Activated B cell treated with CpG ODN at 0.5 μM for 24 hours (primary cell): ENCODE results near the gene COMT. TPM values are rescaled to one million over a fixed set of nuclear protein-coding genes. Genes with fewer than 3 reads are reported as not detected.

Experiments
- ATAC-seq: fragments of 200-7000 bp; cut with Tn5 transposase; one replicate; pipeline ENCODE4 v1.10.0; 2021; ENCODE audit warnings: low read depth, mild to moderate bottlenecking, moderate library complexity
- CTCF ChIA-PET: fragments of 350-600 bp; sonication (Branson Sonifier 250); formaldehyde crosslinking; loops from one replicate; lab custom pipeline; 2021; ENCODE audit warnings: antibody characterized with exemption; lab: Charles Lee
- POLR2A ChIA-PET: fragments of 350-600 bp; sonication (Branson Sonifier 250); formaldehyde crosslinking; loops from one replicate; lab custom pipeline; 2021; ENCODE audit warnings: antibody characterized with exemption; lab: Charles Lee
- DNase-seq: peaks from one replicate; pipeline ENCODE4 v3.0.0; 2022
- H3K27ac Mint-ChIP-seq: one replicate; pipeline ENCODE4 v1.8.0; 2020; ENCODE audit warnings: mixed read lengths
- H3K27me3 Mint-ChIP-seq: one replicate; pipeline ENCODE4 v1.8.0; 2021; ENCODE audit warnings: mixed read lengths
- H3K36me3 Mint-ChIP-seq: one replicate; pipeline ENCODE4 v1.8.0; 2021; ENCODE audit warnings: low read depth, mixed read lengths
- H3K4me1 Mint-ChIP-seq: one replicate; pipeline ENCODE4 v1.8.0; 2021; ENCODE audit warnings: mixed read lengths
- H3K4me3 Mint-ChIP-seq: one replicate; pipeline ENCODE4 v1.8.0; 2020; ENCODE audit warnings: mild to moderate bottlenecking, mixed read lengths
- H3K9me3 Mint-ChIP-seq: one replicate; pipeline ENCODE4 v1.8.0; 2020; ENCODE audit warnings: mixed read lengths
- intact Hi-C: fragments of 100-400 bp; cut with micrococcal nuclease; formaldehyde crosslinking; loops from one replicate; pipeline ENCODE4 v1.15.1; 2024
- total RNA-seq: library from RNA; stranded (reverse); gene quantifications from 2 replicates; pipeline ENCODE4 v1.2.3, GENCODE V29; 2022
- TF ChIP-seq, protein P1 (sequence below): fragments of 200-600 bp; IDR thresholded peaks from one replicate; pipeline ENCODE4 v1.8.0; 2022; ENCODE audit warnings: antibody characterized with exemption, mild to moderate bottlenecking

COMT gene
- total RNA-seq, 1 donor from 2014 or later: 40.6 TPM

DNA sequence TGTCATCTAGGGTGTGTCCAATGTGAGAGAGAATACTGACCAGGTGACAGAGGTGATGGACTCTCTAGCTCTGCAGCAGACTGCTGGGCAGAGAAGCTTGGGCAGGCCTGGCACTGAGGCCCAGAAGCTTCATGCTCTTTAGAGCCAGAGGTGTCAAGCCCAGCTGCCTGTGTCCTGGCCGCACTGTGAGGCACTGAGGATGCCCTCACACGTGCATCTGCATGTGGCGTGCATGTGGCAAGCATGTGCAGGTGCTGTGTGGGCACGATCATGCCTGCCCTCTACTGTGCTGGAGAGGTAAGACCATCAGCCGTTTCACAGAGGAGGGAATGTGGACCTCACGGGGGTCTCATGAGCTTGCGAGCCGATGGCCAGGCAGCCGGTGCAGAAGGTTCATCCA, 15.9 kb downstream of the COMT start:
- ChIA-PET POLR2A (no interaction called here), CTCF (interaction anchor here (0.7 kb wide), 1 partner anchor 227 kb away, joined by 3 read pairs; no protein-coding TSS in a partner anchor)
- Mint-ChIP-seq H3K9me3 (no peaks in the 10 kb centered on the region), H3K27me3 (no peaks in the 10 kb centered on the region), H3K4me3 (no peak overlapping the region), H3K4me1 (peaks cover 22% of the 10 kb centered on the region), H3K27ac (no peak overlapping the region), H3K36me3 (no peaks in the 10 kb centered on the region)
- intact Hi-C loops: no loop called here
- ATAC-seq (no peak), DNase-seq (no peak)
- TF ChIP-seq, protein P1, sequence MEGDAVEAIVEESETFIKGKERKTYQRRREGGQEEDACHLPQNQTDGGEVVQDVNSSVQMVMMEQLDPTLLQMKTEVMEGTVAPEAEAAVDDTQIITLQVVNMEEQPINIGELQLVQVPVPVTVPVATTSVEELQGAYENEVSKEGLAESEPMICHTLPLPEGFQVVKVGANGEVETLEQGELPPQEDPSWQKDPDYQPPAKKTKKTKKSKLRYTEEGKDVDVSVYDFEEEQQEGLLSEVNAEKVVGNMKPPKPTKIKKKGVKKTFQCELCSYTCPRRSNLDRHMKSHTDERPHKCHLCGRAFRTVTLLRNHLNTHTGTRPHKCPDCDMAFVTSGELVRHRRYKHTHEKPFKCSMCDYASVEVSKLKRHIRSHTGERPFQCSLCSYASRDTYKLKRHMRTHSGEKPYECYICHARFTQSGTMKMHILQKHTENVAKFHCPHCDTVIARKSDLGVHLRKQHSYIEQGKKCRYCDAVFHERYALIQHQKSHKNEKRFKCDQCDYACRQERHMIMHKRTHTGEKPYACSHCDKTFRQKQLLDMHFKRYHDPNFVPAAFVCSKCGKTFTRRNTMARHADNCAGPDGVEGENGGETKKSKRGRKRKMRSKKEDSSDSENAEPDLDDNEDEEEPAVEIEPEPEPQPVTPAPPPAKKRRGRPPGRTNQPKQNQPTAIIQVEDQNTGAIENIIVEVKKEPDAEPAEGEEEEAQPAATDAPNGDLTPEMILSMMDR: no peak

- ChIA-PET POLR2A (no interaction called here), CTCF (no interaction called here)
- intact Hi-C loops: no loop called here
- no peak for DNase-seq
- Mint-ChIP-seq H3K36me3 (no peaks in the 10 kb centered on the region), H3K27ac (no peak overlapping the region), H3K9me3 (no peaks in the 10 kb centered on the region), H3K27me3 (no peaks in the 10 kb centered on the region), H3K4me3 (no peak overlapping the region), H3K4me1 (peaks cover 22% of the 10 kb centered on the region)
- ATAC-seq: no peak
- TF ChIP-seq, protein P1: no peak
Measured at GRCh38 chr22:19958083-19959042, 16.8 kb downstream of the COMT start.

DNA sequence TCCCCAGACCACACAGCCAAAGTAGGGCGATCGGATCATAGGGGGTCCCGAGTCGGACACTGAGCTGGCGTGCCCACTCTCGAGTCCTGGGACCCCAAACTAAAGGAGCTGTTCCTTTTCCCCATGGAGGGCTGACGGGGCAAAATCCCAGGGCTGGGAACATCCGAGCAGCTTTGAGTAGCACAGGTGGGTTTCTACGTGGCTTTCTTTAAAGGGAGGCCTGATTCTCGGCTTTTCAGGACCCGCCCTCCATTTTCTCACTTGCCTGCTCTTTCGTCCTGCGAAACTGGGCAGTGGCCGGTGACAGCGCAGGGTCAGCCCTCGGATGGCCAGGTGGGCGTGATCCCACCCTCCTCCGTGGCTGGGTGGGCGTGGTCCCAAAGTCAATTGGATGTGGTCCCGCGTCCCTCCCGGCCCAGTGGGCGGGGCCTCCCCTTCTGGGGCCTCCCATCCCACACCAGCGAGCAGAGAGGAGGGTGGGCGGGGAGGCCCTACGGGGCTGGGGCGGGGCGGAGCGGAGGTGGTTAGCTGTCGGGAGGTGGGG, 17.5 kb downstream of the COMT start:
- H3K27me3 Mint-ChIP-seq: no peaks in the 10 kb centered on the region
- DNase-seq: no peak
- H3K9me3 Mint-ChIP-seq: no peaks in the 10 kb centered on the region
- intact Hi-C loops: no loop called here
- no peak for ATAC-seq
- POLR2A ChIA-PET: no interaction called here
- no peak overlapping the region for H3K27ac Mint-ChIP-seq
- H3K4me3 Mint-ChIP-seq: no peak overlapping the region
- TF ChIP-seq, protein P1: no peak
- peaks cover 18% of the 10 kb centered on the region for H3K4me1 Mint-ChIP-seq
- H3K36me3 Mint-ChIP-seq: peaks cover 3% of the 10 kb centered on the region
- CTCF ChIA-PET: no interaction called here

GRCh38 chr22:19959587-19960490, 18.3 kb downstream of the COMT start:
- Mint-ChIP-seq H3K27me3 (no peaks in the 10 kb centered on the region), H3K4me1 (peaks cover 16% of the 10 kb centered on the region), H3K9me3 (no peaks in the 10 kb centered on the region), H3K4me3 (no peak overlapping the region), H3K36me3 (peaks cover 9% of the 10 kb centered on the region), H3K27ac (no peak overlapping the region)
- ChIA-PET CTCF (no interaction called here), POLR2A (no interaction called here)
- intact Hi-C loops: no loop called here
- no peak for DNase-seq
- TF ChIP-seq, protein P1: no peak
- ATAC-seq: no peak
